ENCODE data around the gene LTO1.

GRCh38 chr11:69685348-69685747 is 10.2 kb upstream of the LTO1 start:
- TF ChIP-seq REST (IDR thresholded peaks at IDR 0.05), result no peak
- TF ChIP-seq RFX5 (IDR thresholded peaks at IDR 0.05), result no peak

Data from A549 (cell line).